ENCODE data around the gene NUDCD3.

- TF ChIP-seq, protein P1, sequence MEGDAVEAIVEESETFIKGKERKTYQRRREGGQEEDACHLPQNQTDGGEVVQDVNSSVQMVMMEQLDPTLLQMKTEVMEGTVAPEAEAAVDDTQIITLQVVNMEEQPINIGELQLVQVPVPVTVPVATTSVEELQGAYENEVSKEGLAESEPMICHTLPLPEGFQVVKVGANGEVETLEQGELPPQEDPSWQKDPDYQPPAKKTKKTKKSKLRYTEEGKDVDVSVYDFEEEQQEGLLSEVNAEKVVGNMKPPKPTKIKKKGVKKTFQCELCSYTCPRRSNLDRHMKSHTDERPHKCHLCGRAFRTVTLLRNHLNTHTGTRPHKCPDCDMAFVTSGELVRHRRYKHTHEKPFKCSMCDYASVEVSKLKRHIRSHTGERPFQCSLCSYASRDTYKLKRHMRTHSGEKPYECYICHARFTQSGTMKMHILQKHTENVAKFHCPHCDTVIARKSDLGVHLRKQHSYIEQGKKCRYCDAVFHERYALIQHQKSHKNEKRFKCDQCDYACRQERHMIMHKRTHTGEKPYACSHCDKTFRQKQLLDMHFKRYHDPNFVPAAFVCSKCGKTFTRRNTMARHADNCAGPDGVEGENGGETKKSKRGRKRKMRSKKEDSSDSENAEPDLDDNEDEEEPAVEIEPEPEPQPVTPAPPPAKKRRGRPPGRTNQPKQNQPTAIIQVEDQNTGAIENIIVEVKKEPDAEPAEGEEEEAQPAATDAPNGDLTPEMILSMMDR (IDR thresholded peaks at IDR 0.05; ENCODE audit: low read depth, low read length, missing input control): no peak
- TF ChIP-seq, protein P2, sequence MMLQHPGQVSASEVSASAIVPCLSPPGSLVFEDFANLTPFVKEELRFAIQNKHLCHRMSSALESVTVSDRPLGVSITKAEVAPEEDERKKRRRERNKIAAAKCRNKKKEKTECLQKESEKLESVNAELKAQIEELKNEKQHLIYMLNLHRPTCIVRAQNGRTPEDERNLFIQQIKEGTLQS (IDR thresholded peaks at IDR 0.05): no peak
- TF ChIP-seq REST (IDR thresholded peaks at IDR 0.05): no peak
- TF ChIP-seq, protein P3, sequence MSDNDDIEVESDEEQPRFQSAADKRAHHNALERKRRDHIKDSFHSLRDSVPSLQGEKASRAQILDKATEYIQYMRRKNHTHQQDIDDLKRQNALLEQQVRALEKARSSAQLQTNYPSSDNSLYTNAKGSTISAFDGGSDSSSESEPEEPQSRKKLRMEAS (IDR thresholded peaks at IDR 0.05): no peak
- no peak for TF ChIP-seq RAD21 (IDR thresholded peaks at IDR 0.05)
Observed at GRCh38 chr7:44538093-44538797, 47.8 kb upstream of the NUDCD3 start.

All from liver (tissue), 3 donors.